SK-N-MC (cell line): ENCODE data around the gene CACHD1.

Source experiments
- EZH2 ChIP-seq: fragments of 200-600 bp; sonication (generic); IDR thresholded peaks from one replicate; pipeline ENCODE4 v1.6.1; 2017; ENCODE audit warnings: antibody characterized with exemption
- POLR2AphosphoS5 ChIP-seq: IDR thresholded peaks from 2 replicates; pipeline ENCODE4 v1.6.1; 2012; ENCODE audit warnings: mild to moderate bottlenecking, low read depth, low read length, borderline replicate concordance

DNA sequence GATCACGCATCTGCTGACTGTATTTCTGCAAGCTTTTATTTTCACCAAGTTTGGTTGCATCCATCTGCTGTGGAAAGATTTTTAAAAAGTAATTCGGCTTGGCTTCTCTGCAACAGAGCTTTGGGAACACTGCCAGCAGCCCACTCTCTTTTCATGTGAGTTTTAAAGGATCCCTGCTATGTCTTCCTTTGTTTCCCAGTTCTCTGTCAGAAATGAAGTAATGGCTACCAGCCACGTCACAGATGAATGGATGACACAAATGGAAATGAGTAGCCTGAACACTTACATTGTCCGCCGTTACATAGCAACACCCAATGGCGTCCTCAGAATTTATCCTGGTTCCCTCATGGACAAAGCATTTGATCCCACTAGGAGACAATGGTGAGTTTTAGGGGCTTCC lies 194.4 kb downstream of the CACHD1 start:
- no peak for TF ChIP-seq EZH2
- no peak for TF ChIP-seq POLR2AphosphoS5
